OCI-LY3 (cell line): ENCODE data around the gene YTHDC1.

ENCODE experiments used
- H2AFZ ChIP-seq: fragments of 200-600, 300-600 bp; shearing (Covaris generic); 2 replicates; pipeline ENCODE4 v1.6.0; 2014; ENCODE audit warnings: antibody characterized with exemption, low read depth, low read length
- H3K27ac ChIP-seq: fragments of 200-600, 300-600 bp; sonication (generic); 2 replicates; pipeline ENCODE4 v1.5.1; 2014; ENCODE audit warnings: mild to moderate bottlenecking, low read length, moderate library complexity, mixed read lengths
- H3K27me3 ChIP-seq: fragments of 200-600, 300-600 bp; sonication (generic); 2 replicates; pipeline ENCODE4 v1.6.1; 2014; ENCODE audit warnings: low read depth, low read length, mixed read lengths
- H3K36me3 ChIP-seq: fragments of 200-600, 300-600 bp; sonication (generic); replicated peaks from 2 replicates; pipeline ENCODE3; 2014; ENCODE audit warnings: low read depth, low read length, mixed read lengths
- H3K4me1 ChIP-seq: fragments of 300-600, 200-600 bp; sonication (generic); 2 replicates; pipeline ENCODE4 v1.6.1; 2014; ENCODE audit warnings: low read length, mixed read lengths
- H3K4me2 ChIP-seq: fragments of 200-600, 300-600 bp; sonication (generic); 2 replicates; pipeline ENCODE4 v1.6.1; 2014; ENCODE audit warnings: low read length, mixed read lengths
- H3K4me3 ChIP-seq: fragments of 300-600, 200-600 bp; sonication (generic); 2 replicates; pipeline ENCODE4 v1.5.1; 2014; ENCODE audit warnings: antibody characterized with exemption, mild to moderate bottlenecking, low read length, moderate library complexity
- H3K79me2 ChIP-seq: fragments of 300-600, 200-600 bp; shearing (Covaris generic); 2 replicates; pipeline ENCODE4 v1.6.1; 2014; ENCODE audit warnings: mild to moderate bottlenecking, low read length, mixed read lengths
- H3K9ac ChIP-seq: fragments of 300-600, 200-600 bp; shearing (Covaris generic); 2 replicates; pipeline ENCODE4 v1.6.0; 2014; ENCODE audit warnings: mild to moderate bottlenecking, low read length, moderate library complexity
- H3K9me3 ChIP-seq: fragments of 200-600, 300-600 bp; shearing (Covaris generic); 2 replicates; pipeline ENCODE4 v1.6.1; 2014; ENCODE audit warnings: low read length, mixed read lengths; ENCODE audit not compliant: insufficient read depth
- H4K20me1 ChIP-seq: fragments of 200-600, 300-600 bp; sonication (generic); 2 replicates; pipeline ENCODE4 v1.6.1; 2016; ENCODE audit warnings: low read length, mixed read lengths; ENCODE audit not compliant: insufficient read depth
- CTCF ChIP-seq: fragments of 200-600, 300-600 bp; sonication (generic); IDR thresholded peaks from 2 replicates; pipeline ENCODE4 v1.5.1; 2014; ENCODE audit warnings: antibody characterized with exemption, low read length, low read depth
- EZH2phosphoT487 ChIP-seq: fragments of 200-600 bp; shearing (Covaris generic); IDR thresholded peaks from 2 replicates; pipeline ENCODE4 v1.6.1; 2018; ENCODE audit warnings: antibody characterized with exemption, mixed run types, low read depth

YTHDC1 gene

DNA sequence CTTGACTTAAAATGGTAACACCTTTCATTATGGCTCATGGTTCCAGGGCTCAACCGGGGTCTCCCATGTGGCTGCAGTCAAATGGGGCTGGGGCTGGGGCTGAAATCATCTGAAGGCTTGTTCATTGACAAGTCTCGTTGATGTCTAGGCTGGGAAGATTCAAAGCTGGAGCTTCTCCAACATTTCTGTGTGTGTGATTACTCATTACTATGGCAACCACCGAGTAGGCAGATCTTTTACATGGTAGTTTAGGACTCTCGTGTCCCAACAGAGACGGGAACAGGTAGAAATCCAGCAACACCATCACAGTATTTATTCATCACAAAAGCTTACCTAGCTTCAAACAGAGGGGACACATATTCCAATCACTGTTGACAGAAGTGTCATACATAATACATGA, 7.8 kb downstream of the YTHDC1 start:
- peaks cover 98% of the 10 kb centered on the region for H3K79me2 ChIP-seq
- H3K9ac ChIP-seq = no peak overlapping the region
- H3K27me3 ChIP-seq = no peaks in the 10 kb centered on the region
- H3K4me1 ChIP-seq = peaks cover 13% of the 10 kb centered on the region
- H3K4me3 ChIP-seq = no peak overlapping the region
- H3K4me2 ChIP-seq = no peak overlapping the region
- peaks cover 88% of the 10 kb centered on the region for H4K20me1 ChIP-seq
- TF ChIP-seq EZH2phosphoT487 (no peak), CTCF (no peak)
- no peaks in the 10 kb centered on the region for H3K9me3 ChIP-seq
- H2AFZ ChIP-seq = no peak overlapping the region
- no peak overlapping the region for H3K27ac ChIP-seq
- H3K36me3 ChIP-seq = peaks cover 16% of the 10 kb centered on the region

- Histone ChIP-seq H4K20me1 (peaks cover 63% of the 10 kb centered on the region), H3K9ac (no peak overlapping the region), H2AFZ (no peak overlapping the region), H3K36me3 (peaks cover 16% of the 10 kb centered on the region), H3K4me1 (0 out of 2 replicates have a peak, but pooled peaks cover 3% of the 10 kb centered on the region), H3K27ac (no peak overlapping the region), H3K27me3 (no peaks in the 10 kb centered on the region), H3K9me3 (no peaks in the 10 kb centered on the region), H3K79me2 (peaks cover 87% of the 10 kb centered on the region), H3K4me3 (no peak overlapping the region), H3K4me2 (no peak overlapping the region)
- TF ChIP-seq EZH2phosphoT487 (no peak), CTCF (no peak)
Measured at GRCh38 chr4:68338625-68339024, 11.3 kb downstream of the YTHDC1 start.

- H3K4me2 ChIP-seq = no peak overlapping the region
- no peak for TF ChIP-seq EZH2phosphoT487
- TF ChIP-seq CTCF = no peak
- H3K36me3 ChIP-seq = peaks cover 23% of the 10 kb centered on the region
- no peak overlapping the region for H3K4me3 ChIP-seq
- peaks cover 55% of the 10 kb centered on the region for H4K20me1 ChIP-seq
- no peak overlapping the region for H3K9ac ChIP-seq
- no peak overlapping the region for H2AFZ ChIP-seq
- 0 out of 2 replicates have a peak, but pooled peaks cover 3% of the 10 kb centered on the region for H3K4me1 ChIP-seq
- no peaks in the 10 kb centered on the region for H3K9me3 ChIP-seq
- H3K27me3 ChIP-seq = no peaks in the 10 kb centered on the region
- no peak overlapping the region for H3K27ac ChIP-seq
- peaks cover 82% of the 10 kb centered on the region for H3K79me2 ChIP-seq
Measured at GRCh38 chr4:68337522-68337921, 12.4 kb downstream of the YTHDC1 start.

DNA sequence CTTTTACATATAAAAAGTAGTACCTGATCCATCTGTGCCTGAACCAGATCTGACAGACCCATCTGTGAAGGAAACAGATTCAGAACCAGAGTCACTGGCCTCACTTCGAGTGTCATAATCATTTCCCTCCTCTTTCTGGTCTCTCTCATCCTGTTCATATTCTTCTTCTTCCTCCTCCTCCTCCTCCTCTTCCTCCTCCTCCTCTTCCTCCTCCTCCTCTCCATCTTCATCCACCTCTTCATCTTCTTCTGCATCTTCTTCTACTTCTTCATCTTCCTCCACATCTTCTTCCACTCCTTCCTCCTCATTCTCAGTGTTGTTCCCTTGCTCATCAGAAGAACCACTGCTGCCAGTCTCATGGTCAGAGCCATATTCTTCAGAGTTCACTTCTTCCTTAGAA, 12.9 kb downstream of the YTHDC1 start:
- H3K9ac ChIP-seq = no peak overlapping the region
- H3K4me3 ChIP-seq = no peak overlapping the region
- no peak overlapping the region for H3K27ac ChIP-seq
- H4K20me1 ChIP-seq = peaks cover 50% of the 10 kb centered on the region
- no peaks in the 10 kb centered on the region for H3K27me3 ChIP-seq
- no peaks in the 10 kb centered on the region for H3K9me3 ChIP-seq
- peaks cover 76% of the 10 kb centered on the region for H3K79me2 ChIP-seq
- no peak for TF ChIP-seq EZH2phosphoT487
- TF ChIP-seq CTCF = no peak
- peaks cover 26% of the 10 kb centered on the region for H3K36me3 ChIP-seq
- no peak overlapping the region for H2AFZ ChIP-seq
- 0 out of 2 replicates have a peak, but pooled peaks cover 3% of the 10 kb centered on the region for H3K4me1 ChIP-seq
- H3K4me2 ChIP-seq = no peak overlapping the region
